ENCODE data around the gene GNAI3. TPM values are rescaled to one million over a fixed set of nuclear protein-coding genes. Genes with fewer than 3 reads are reported as not detected.

The GNAI3 gene
- total and polyA plus RNA-seq, 10 of the 15 experiments (the other 5 are each of a cell fraction or from before 2014, with no cell fraction given), result 5.9 to 13.8 (median 8.0) TPM

GRCh38 chr1:109628540-109629321, 80.3 kb downstream of the GNAI3 start:
- Histone ChIP-seq H4K20me1 (ENCODE audit: control insufficient read depth, insufficient read depth) (no peaks in the 10 kb centered on the region), H3K9ac (ENCODE audit: control insufficient read depth, insufficient read depth, low read length) (no peak overlapping the region), H3K4me1 (ENCODE audit: control insufficient read depth, insufficient read depth, low read length) (peaks cover 10% of the 10 kb centered on the region), H3K4me2 (ENCODE audit: control insufficient read depth, insufficient read depth) (no peak overlapping the region), H3K9me3 (replicated peaks; ENCODE audit: control insufficient read depth, insufficient read depth, low read length) (no peaks in the 10 kb centered on the region), H3K79me2 (ENCODE audit: control insufficient read depth, insufficient read depth, low read length) (peaks cover 10% of the 10 kb centered on the region), H3K4me3 (no peak overlapping the region), H3K27ac (ENCODE audit: control insufficient read depth, insufficient read depth) (no peak overlapping the region), H2AFZ (ENCODE audit: control insufficient read depth, low read depth, low read length) (no peak overlapping the region), H3K36me3 (ENCODE audit: control insufficient read depth in 2 of 2, insufficient read depth in 2 of 2, low read length in 1 of 2) (peaks cover 8 to 29% of the 10 kb centered on the region in 2 experiments; a peak in 3 of 4 replicates), H3K27me3 (replicated peaks in 1 of 2; ENCODE audit: control insufficient read depth in 2 of 2, insufficient read depth in 2 of 2, low read length in 1 of 2) (no peaks in the 10 kb centered on the region)
- intact Hi-C loops (cut with micrococcal nuclease; ENCODE audit: unreplicated experiment), result no loop called here
- DNase-seq (ENCODE audit: low read depth, low spot score), result no peak
- BruUV-seq (replicated peaks), result no TSS peak
- TF ChIP-seq SUPT20H (IDR thresholded peaks at IDR 0.05; ENCODE audit: borderline replicate concordance, control insufficient read depth, low read depth, low read length), result no peak
- TF ChIP-seq CHD2 (IDR thresholded peaks at IDR 0.05; ENCODE audit: borderline replicate concordance, low read depth, low read length), result no peak
- no peak for TF ChIP-seq BCL3 (IDR thresholded peaks at IDR 0.05; ENCODE audit: borderline replicate concordance, insufficient read depth, low read depth, low read length, poor library complexity, severe bottlenecking)
- TF ChIP-seq EGR1 (IDR thresholded peaks at IDR 0.05; ENCODE audit: borderline replicate concordance in 1 of 2, low read depth in 2 of 2, low read length in 2 of 2), result no peak
- no peak for TF ChIP-seq JUND (IDR thresholded peaks at IDR 0.05; ENCODE audit: low read depth, low read length)
- TF ChIP-seq BHLHE40 (IDR thresholded peaks at IDR 0.05; ENCODE audit: borderline replicate concordance in 1 of 2, low read depth in 2 of 2, low read length in 1 of 2), result no peak
- TF ChIP-seq HDGF (IDR thresholded peaks at IDR 0.05), result no peak
- no peak for TF ChIP-seq ATF3 (IDR thresholded peaks at IDR 0.05; ENCODE audit: borderline replicate concordance, extremely low read depth, low read depth, low read length)
- no peak for TF ChIP-seq CTCF (IDR thresholded peaks at IDR 0.05 in 2 of 3, conservative IDR thresholded peaks at IDR 0.05 in 1 of 3; ENCODE audit: control insufficient read depth in 2 of 3, extremely low read depth in 1 of 3, insufficient read depth in 1 of 3, low read depth in 3 of 3, low read length in 3 of 3)
- no peak for TF ChIP-seq TCF12 (IDR thresholded peaks at IDR 0.05; ENCODE audit: low read depth, low read length)
- ChIA-PET SMC1A (ENCODE audit: uncharacterized antibody, unreplicated experiment) (interaction anchor here (1.4 to 5.4 kb wide), 3 partner anchors 15 to 83 kb away, joined by 3 to 36 read pairs (median 5); no protein-coding TSS in a partner anchor), POLR2A (interaction anchor here (1.5 kb wide), 1 partner anchor 83 kb away, joined by 5 read pairs; no protein-coding TSS in a partner anchor), CTCF (interaction anchor here (0.6 to 6.3 kb wide), 5 partner anchors 9 to 83 kb away, joined by 3 to 75 read pairs (median 30); partner anchors contain the start of genes AMPD2, GNAI3 and GNAT2), RAD21 (ENCODE audit: unreplicated experiment) (interaction anchor here (2.6 to 4.3 kb wide), 2 partner anchors 11 to 83 kb away, joined by 15 to 59 read pairs; no protein-coding TSS in a partner anchor)
- in situ Hi-C loops (cut with MboI), result no loop called here
- 89% methylated on average over 23 of the region's 23 CpGs for WGBS (ENCODE audit: insufficient coverage, insufficient replicate concordance, low lambda C conversion rate, missing lambda C conversion rate)
- ATAC-seq, result no peak
- no peak for FAIRE-seq
